Measurements from ENCODE around the gene DHX16. TPM values are rescaled to one million over a fixed set of nuclear protein-coding genes. Genes with fewer than 3 reads are reported as not detected.
A peak's percentile ranks its signal among the peaks of the same experiment; 100 is the strongest.

Gene DHX16
- total and polyA plus RNA-seq, 9 of the 15 experiments (the other 6 are each of a cell fraction or from before 2014, with no cell fraction given), result 14.6 to 66.1 (median 47.5) TPM

DNA sequence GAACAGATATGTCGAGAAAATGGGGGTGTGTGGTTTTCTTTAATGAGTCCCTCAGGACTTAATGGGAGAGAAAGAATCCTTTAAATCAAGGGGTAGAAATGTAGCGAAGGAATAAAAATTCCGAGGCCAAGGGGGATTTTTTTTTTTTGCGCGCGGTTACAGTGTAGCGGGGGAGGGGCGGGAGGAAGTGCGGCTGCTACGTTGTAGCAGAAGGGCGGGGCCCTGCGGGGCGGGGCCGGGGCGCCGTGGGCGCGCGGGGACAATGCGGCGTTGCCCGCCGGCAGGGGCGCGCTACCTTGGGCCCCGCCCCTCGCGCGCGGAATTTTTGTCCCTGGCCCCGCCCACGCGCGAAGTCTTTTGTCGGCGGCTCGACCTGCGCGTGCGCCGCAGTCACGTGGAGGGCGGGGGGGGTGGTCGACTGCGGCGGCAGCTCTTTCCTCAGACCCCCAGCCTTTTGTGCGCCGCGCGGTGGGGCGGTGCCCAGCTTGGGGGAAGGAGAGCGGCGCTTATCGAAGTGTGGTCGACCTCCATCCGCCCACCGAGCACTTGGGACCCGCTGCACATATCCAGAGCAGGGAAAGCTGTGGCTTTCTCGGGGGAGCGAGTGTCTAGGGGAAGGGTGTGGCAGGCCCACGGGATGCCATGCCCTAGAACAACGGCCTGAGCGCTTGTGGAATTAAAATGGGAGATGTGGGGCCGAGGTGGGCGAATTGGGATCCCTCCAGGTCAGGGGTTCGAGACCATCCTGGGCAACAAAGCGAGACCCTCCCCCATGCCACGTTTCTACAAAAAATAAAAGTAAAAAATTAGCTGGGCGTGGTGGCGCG is 48.6 kb upstream of the DHX16 start (continued):
- TF ChIP-seq, protein P1, sequence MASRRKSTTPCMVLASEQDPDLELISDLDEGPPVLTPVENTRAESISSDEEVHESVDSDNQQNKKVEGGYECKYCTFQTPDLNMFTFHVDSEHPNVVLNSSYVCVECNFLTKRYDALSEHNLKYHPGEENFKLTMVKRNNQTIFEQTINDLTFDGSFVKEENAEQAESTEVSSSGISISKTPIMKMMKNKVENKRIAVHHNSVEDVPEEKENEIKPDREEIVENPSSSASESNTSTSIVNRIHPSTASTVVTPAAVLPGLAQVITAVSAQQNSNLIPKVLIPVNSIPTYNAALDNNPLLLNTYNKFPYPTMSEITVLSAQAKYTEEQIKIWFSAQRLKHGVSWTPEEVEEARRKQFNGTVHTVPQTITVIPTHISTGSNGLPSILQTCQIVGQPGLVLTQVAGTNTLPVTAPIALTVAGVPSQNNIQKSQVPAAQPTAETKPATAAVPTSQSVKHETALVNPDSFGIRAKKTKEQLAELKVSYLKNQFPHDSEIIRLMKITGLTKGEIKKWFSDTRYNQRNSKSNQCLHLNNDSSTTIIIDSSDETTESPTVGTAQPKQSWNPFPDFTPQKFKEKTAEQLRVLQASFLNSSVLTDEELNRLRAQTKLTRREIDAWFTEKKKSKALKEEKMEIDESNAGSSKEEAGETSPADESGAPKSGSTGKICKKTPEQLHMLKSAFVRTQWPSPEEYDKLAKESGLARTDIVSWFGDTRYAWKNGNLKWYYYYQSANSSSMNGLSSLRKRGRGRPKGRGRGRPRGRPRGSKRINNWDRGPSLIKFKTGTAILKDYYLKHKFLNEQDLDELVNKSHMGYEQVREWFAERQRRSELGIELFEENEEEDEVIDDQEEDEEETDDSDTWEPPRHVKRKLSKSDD (conservative IDR thresholded peaks at IDR 0.05; ENCODE audit: low read length), result no peak
- TF ChIP-seq HNRNPL (IDR thresholded peaks at IDR 0.05; ENCODE audit: low read depth, low read length) (0 out of 2 replicates have a peak, but pooled peaks have one; percentile 68), ZNF764 (CRISPR knock-in tag; IDR thresholded peaks at IDR 0.05; ENCODE audit: low read depth) (peak; percentile 51; the same call in 1 of the 2 replicates), SRF (CRISPR knock-in tag; IDR thresholded peaks at IDR 0.05) (peak in 1 of 2 experiments; percentile 63; a peak in 1 of 4 replicates), HEY1 (CRISPR knock-in tag; IDR thresholded peaks at IDR 0.05; ENCODE audit: borderline replicate concordance) (no peak), BCOR (IDR thresholded peaks at IDR 0.05) (no peak), GABPB1 (CRISPR knock-in tag; IDR thresholded peaks at IDR 0.05) (peak; percentile 76; the same call in 1 of the 2 replicates)
- TF ChIP-seq, protein P2, sequence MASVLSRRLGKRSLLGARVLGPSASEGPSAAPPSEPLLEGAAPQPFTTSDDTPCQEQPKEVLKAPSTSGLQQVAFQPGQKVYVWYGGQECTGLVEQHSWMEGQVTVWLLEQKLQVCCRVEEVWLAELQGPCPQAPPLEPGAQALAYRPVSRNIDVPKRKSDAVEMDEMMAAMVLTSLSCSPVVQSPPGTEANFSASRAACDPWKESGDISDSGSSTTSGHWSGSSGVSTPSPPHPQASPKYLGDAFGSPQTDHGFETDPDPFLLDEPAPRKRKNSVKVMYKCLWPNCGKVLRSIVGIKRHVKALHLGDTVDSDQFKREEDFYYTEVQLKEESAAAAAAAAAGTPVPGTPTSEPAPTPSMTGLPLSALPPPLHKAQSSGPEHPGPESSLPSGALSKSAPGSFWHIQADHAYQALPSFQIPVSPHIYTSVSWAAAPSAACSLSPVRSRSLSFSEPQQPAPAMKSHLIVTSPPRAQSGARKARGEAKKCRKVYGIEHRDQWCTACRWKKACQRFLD (CRISPR knock-in tag; IDR thresholded peaks at IDR 0.05), result no peak
- TF ChIP-seq, protein P3, sequence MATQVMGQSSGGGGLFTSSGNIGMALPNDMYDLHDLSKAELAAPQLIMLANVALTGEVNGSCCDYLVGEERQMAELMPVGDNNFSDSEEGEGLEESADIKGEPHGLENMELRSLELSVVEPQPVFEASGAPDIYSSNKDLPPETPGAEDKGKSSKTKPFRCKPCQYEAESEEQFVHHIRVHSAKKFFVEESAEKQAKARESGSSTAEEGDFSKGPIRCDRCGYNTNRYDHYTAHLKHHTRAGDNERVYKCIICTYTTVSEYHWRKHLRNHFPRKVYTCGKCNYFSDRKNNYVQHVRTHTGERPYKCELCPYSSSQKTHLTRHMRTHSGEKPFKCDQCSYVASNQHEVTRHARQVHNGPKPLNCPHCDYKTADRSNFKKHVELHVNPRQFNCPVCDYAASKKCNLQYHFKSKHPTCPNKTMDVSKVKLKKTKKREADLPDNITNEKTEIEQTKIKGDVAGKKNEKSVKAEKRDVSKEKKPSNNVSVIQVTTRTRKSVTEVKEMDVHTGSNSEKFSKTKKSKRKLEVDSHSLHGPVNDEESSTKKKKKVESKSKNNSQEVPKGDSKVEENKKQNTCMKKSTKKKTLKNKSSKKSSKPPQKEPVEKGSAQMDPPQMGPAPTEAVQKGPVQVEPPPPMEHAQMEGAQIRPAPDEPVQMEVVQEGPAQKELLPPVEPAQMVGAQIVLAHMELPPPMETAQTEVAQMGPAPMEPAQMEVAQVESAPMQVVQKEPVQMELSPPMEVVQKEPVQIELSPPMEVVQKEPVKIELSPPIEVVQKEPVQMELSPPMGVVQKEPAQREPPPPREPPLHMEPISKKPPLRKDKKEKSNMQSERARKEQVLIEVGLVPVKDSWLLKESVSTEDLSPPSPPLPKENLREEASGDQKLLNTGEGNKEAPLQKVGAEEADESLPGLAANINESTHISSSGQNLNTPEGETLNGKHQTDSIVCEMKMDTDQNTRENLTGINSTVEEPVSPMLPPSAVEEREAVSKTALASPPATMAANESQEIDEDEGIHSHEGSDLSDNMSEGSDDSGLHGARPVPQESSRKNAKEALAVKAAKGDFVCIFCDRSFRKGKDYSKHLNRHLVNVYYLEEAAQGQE (IDR thresholded peaks at IDR 0.05; ENCODE audit: borderline replicate concordance), result peak; percentile 78
- TF ChIP-seq, protein P3 (CRISPR knock-in tag; IDR thresholded peaks at IDR 0.05; ENCODE audit: low read depth), result peak; percentile 90
- TF ChIP-seq, protein P4, sequence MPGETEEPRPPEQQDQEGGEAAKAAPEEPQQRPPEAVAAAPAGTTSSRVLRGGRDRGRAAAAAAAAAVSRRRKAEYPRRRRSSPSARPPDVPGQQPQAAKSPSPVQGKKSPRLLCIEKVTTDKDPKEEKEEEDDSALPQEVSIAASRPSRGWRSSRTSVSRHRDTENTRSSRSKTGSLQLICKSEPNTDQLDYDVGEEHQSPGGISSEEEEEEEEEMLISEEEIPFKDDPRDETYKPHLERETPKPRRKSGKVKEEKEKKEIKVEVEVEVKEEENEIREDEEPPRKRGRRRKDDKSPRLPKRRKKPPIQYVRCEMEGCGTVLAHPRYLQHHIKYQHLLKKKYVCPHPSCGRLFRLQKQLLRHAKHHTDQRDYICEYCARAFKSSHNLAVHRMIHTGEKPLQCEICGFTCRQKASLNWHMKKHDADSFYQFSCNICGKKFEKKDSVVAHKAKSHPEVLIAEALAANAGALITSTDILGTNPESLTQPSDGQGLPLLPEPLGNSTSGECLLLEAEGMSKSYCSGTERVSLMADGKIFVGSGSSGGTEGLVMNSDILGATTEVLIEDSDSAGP (CRISPR knock-in tag; IDR thresholded peaks at IDR 0.05), result no peak

Data from K562 (cell line).